SK-N-SH (cell line): ENCODE data around the gene TAF6L. TPM values are rescaled to one million over a fixed set of nuclear protein-coding genes. Genes with fewer than 3 reads are reported as not detected.

ENCODE experiments used
- CTCF ChIA-PET: fragments of 300-600, 350-600 bp; formaldehyde crosslinking; extraction: SDS; loops from one replicate; lab custom pipeline; 2021; lab: Yijun Ruan, JAX
- POLR2A ChIA-PET: fragments of 350-600 bp; sonication (Branson Sonifier 250); formaldehyde crosslinking; extraction: SDS; loops from one replicate; lab custom pipeline; 2020; ENCODE audit warnings: antibody characterized with exemption, inconsistent platforms; lab: Yijun Ruan, JAX
- DNase-seq: peaks from one replicate; pipeline ENCODE4 v3.0.0; 2012
- H2AFZ ChIP-seq: fragments of 200-600 bp; sonication (generic); 2 replicates; pipeline ENCODE4 v1.8.1; 2016; ENCODE audit warnings: antibody characterized with exemption, mild to moderate bottlenecking, low read depth
- H3F3A ChIP-seq: fragments of 200-600 bp; sonication (generic); replicated peaks from 2 replicates; pipeline ENCODE3; 2016; ENCODE audit warnings: antibody characterized with exemption, mild to moderate bottlenecking; ENCODE audit not compliant: insufficient read depth
- H3K27ac ChIP-seq, 2 experiments: fragments of 200-500 bp in 1 of 2; fragments of 200-600 bp in 1 of 2; sonication (Bioruptor generic) in 1 of 2; sonication (generic), shearing (Covaris generic) in 1 of 2; 2 replicates each; pipeline versions ENCODE4 v1.5.1 to v1.6.1; 2014 to 2016; ENCODE audit warnings: low read depth in 2 of 2, inconsistent platforms in 1 of 2, low read length in 1 of 2, mild to moderate bottlenecking in 1 of 2, mixed read lengths in 1 of 2
- H3K27me3 ChIP-seq: fragments of 200-600 bp; sonication (generic), shearing (Covaris generic); 2 replicates; pipeline ENCODE4 v1.6.1; 2016; ENCODE audit warnings: mixed run types; ENCODE audit not compliant: insufficient read depth
- H3K36me3 ChIP-seq, 2 experiments: fragments of 200-500 bp in 1 of 2; fragments of 200-600 bp in 1 of 2; sonication (Bioruptor generic) in 1 of 2; sonication (generic) in 1 of 2; replicated peaks in 1 of 2; 2 replicates each; pipeline versions ENCODE3 to v1.5.1; 2014 to 2016; ENCODE audit warnings: low read length in 1 of 2, mild to moderate bottlenecking in 1 of 2; ENCODE audit not compliant: insufficient read depth in 2 of 2, control insufficient read depth in 1 of 2
- H3K4me1 ChIP-seq, 2 experiments: fragments of 200-500 bp in 1 of 2; fragments of 200-600 bp in 1 of 2; sonication (Bioruptor generic) in 1 of 2; sonication (generic), shearing (Covaris generic) in 1 of 2; 2 replicates each; pipeline versions ENCODE4 v1.5.1 to v1.6.1; 2014 to 2016; ENCODE audit warnings: low read depth in 1 of 2, low read length in 1 of 2, mixed run types in 1 of 2; ENCODE audit not compliant: insufficient read depth in 2 of 2, control insufficient read depth in 1 of 2
- H3K4me2 ChIP-seq: fragments of 200-600 bp; sonication (generic), shearing (Covaris generic); 2 replicates; pipeline ENCODE4 v1.6.1; 2017; ENCODE audit warnings: mixed run types
- H3K4me3 ChIP-seq, 2 experiments: fragments of 200-500 bp in 1 of 2; fragments of 200-600 bp in 1 of 2; sonication (Bioruptor generic) in 1 of 2; sonication (generic), shearing (Covaris generic) in 1 of 2; 2 replicates each; pipeline versions ENCODE4 v1.5.1 to v1.8.1; 2014 to 2016; ENCODE audit warnings: low read depth in 2 of 2, inconsistent platforms in 1 of 2, low read length in 1 of 2, mild to moderate bottlenecking in 1 of 2, mixed read lengths in 1 of 2, moderate library complexity in 1 of 2
- H3K79me2 ChIP-seq: fragments of 200-600 bp; sonication (generic); 2 replicates; pipeline ENCODE4 v1.8.1; 2017; ENCODE audit warnings: mild to moderate bottlenecking; ENCODE audit not compliant: insufficient read depth
- H3K9ac ChIP-seq: fragments of 200-600 bp; sonication (generic); 2 replicates; pipeline ENCODE4 v1.6.1; 2017; ENCODE audit warnings: mixed run types
- H3K9me2 ChIP-seq: fragments of 200-600 bp; sonication (generic); 2 replicates; pipeline ENCODE4 v1.6.1; 2017; ENCODE audit warnings: mixed run types
- H3K9me3 ChIP-seq: fragments of 200-600 bp; sonication (generic); 2 replicates; pipeline ENCODE4 v1.6.1; 2017; ENCODE audit warnings: mixed run types, mild to moderate bottlenecking, moderate library complexity
- H4K20me1 ChIP-seq: fragments of 200-600 bp; sonication (generic); 2 replicates; pipeline ENCODE4 v1.6.1; 2017; ENCODE audit warnings: mild to moderate bottlenecking, mixed run types; ENCODE audit not compliant: insufficient read depth
- CHD2 ChIP-seq: fragments of 150-350 bp; IDR thresholded peaks from 2 replicates; pipeline ENCODE4 v1.6.1; 2018; ENCODE audit warnings: low read length; ENCODE audit not compliant: partially characterized antibody
- EP300 ChIP-seq, 2 experiments: IDR thresholded peaks; 2 replicates each; pipeline versions ENCODE4 v1.4.0 to v1.6.1; 2012; ENCODE audit warnings: borderline replicate concordance in 1 of 2, low read depth in 1 of 2, low read length in 1 of 2
- FOXM1 ChIP-seq: IDR thresholded peaks from 2 replicates; pipeline ENCODE4 v1.4.0; 2012; ENCODE audit warnings: low read depth, mild to moderate bottlenecking
- JUND ChIP-seq: IDR thresholded peaks from 2 replicates; pipeline ENCODE4 v1.4.0; 2012
- MEF2A ChIP-seq: IDR thresholded peaks from 2 replicates; pipeline ENCODE4 v1.4.0; 2012; ENCODE audit warnings: low read depth, borderline replicate concordance
- NFIC ChIP-seq: IDR thresholded peaks from 2 replicates; pipeline ENCODE4 v1.4.0; 2012; ENCODE audit warnings: borderline replicate concordance
- NRF1 ChIP-seq: IDR thresholded peaks from 2 replicates; pipeline ENCODE4 v1.6.1; 2012; ENCODE audit warnings: low read depth, mild to moderate bottlenecking, low read length
- PBX3 ChIP-seq: IDR thresholded peaks from 2 replicates; pipeline ENCODE4; 2012
- RCOR1 ChIP-seq: fragments of 150-350 bp; IDR thresholded peaks from 2 replicates; pipeline ENCODE4 v1.6.1; 2017; ENCODE audit warnings: antibody characterized with exemption, low read length
- REST ChIP-seq: IDR thresholded peaks from 2 replicates; pipeline ENCODE4 v1.6.1; 2012; ENCODE audit warnings: mild to moderate bottlenecking, low read depth, low read length, moderate library complexity
- SIN3A ChIP-seq: IDR thresholded peaks from 2 replicates; pipeline ENCODE4 v1.6.1; 2012; ENCODE audit warnings: low read depth, mild to moderate bottlenecking, low read length, moderate library complexity, borderline replicate concordance
- SMC3 ChIP-seq: IDR thresholded peaks from 2 replicates; pipeline ENCODE4 v1.6.1; 2012; ENCODE audit warnings: low read depth, low read length, improper control_type of control experiment
- TCF12 ChIP-seq: IDR thresholded peaks from 2 replicates; pipeline ENCODE4 v1.4.0; 2012
- USF2 ChIP-seq: fragments of 150-350 bp; IDR thresholded peaks from 2 replicates; pipeline ENCODE4 v1.6.1; 2017; ENCODE audit warnings: antibody characterized with exemption, low read length, low read depth, borderline replicate concordance
- ZBTB33 ChIP-seq: IDR thresholded peaks from 2 replicates; pipeline ENCODE4 v1.4.0; 2012; ENCODE audit warnings: low read depth, borderline replicate concordance
- WGBS: methylation state at CpG from one replicate; pipeline ENCODE4 v1.1.6; 2017; ENCODE audit warnings: low lambda C conversion rate; 5-methylcytosine and 5-hydroxymethylcytosine counted together
- polyA plus RNA-seq, 3 experiments: library from polyadenylated mRNA; depleted of rRNA; stranded (reverse); fragments of >200 nt; gene quantifications; 2 replicates each; pipeline ENCODE4 v1.2.3, GENCODE V29; 2012

Gene TAF6L
- polyA plus RNA-seq, 1 of the 3 experiments (the other 2 are of a cell fraction): 33.6 TPM

- Histone ChIP-seq H2AFZ (no peak overlapping the region), H3K79me2 (peaks cover 32% of the 10 kb centered on the region), H3K27ac (no peak overlapping the region), H3K9me2 (no peaks in the 10 kb centered on the region), H3K36me3 (peaks cover 0 to 6% of the 10 kb centered on the region in 2 experiments), H3K4me1 (peaks cover 0 to 15% of the 10 kb centered on the region in 2 experiments; a peak in 1 of 4 replicates), H3K27me3 (no peaks in the 10 kb centered on the region), H3K9me3 (no peaks in the 10 kb centered on the region), H3K4me2 (no peak overlapping the region), H3F3A (peaks cover 19% of the 10 kb centered on the region), H3K4me3 (no peak overlapping the region), H3K9ac (no peak overlapping the region), H4K20me1 (no peaks in the 10 kb centered on the region)
- POLR2A ChIA-PET: interaction anchor here (1.7 to 1.8 kb wide), 2 partner anchors 12 to 20 kb away, joined by 5 to 8 read pairs; partner anchors contain the start of gene ZBTB3
- CTCF ChIA-PET: interaction anchor here (9.8 kb wide), 1 partner anchor 12 kb away, joined by 130 read pairs; the partner anchor contains the start of gene TMEM179B
- WGBS: 94% methylated on average over 6 of the region's 6 CpGs
- no peak for DNase-seq
- TF ChIP-seq REST: no peak
- no peak for TF ChIP-seq FOXM1
- no peak for TF ChIP-seq EP300 (IDR thresholded peaks at IDR 0.05; ENCODE audit: borderline replicate concordance in 1 of 2, low read depth in 1 of 2, low read length in 1 of 2)
- TF ChIP-seq JUND: no peak
- no peak for TF ChIP-seq PBX3
- TF ChIP-seq NRF1: no peak
- no peak for TF ChIP-seq ZBTB33
- TF ChIP-seq TCF12: no peak
- TF ChIP-seq SIN3A: no peak
- no peak for TF ChIP-seq SMC3
- TF ChIP-seq USF2: no peak
- no peak for TF ChIP-seq NFIC
- no peak for TF ChIP-seq MEF2A
- no peak for TF ChIP-seq CHD2
- no peak for TF ChIP-seq RCOR1
Measured at GRCh38 chr11:62774407-62774806, 3.2 kb downstream of the TAF6L start.
